ENCODE results near the gene CFAP126. TPM values are rescaled to one million over a fixed set of nuclear protein-coding genes. Genes with fewer than 3 reads are reported as not detected.
"Not testable (repeated sequence)": the region's sequence is repeated elsewhere in the genome, so short reads cannot be mapped to it uniquely, and the experiment has no call there.

Gene CFAP126
- total RNA-seq, 2 experiments from 2014 or later, result not detected

DNA sequence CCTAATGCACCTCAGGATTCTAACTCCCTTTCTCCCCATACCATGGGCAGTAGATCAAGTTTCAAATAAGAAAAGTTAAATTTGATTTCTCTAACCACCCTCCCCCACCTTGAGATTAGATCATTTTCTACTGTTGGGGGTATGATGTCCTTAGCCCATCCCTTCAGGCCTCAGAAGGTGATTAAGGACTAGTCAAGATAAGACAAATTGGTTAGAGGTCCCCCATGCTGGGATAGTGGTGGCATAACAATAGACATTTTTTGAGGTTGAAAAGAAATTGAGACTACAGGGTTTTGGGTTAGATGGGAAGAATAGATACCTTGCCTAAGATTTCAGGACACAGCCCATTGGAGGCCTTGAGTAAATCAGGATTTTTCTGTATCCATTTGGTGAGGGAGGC, 2.5 kb downstream of the CFAP126 start:
- H3K27ac Mint-ChIP-seq, result no peak overlapping the region
- H3K27me3 Mint-ChIP-seq, result no peaks in the 10 kb centered on the region
- DNase-seq (no peak), ATAC-seq (ENCODE audit: low read depth) (no peak)
- peaks cover 23% of the 10 kb centered on the region for H3K36me3 Mint-ChIP-seq
- H3K9me3 Mint-ChIP-seq, result no peaks in the 10 kb centered on the region
- POLR2A ChIA-PET, result no interaction called here
- H3K4me3 Mint-ChIP-seq, result no peak overlapping the region
- peaks cover 6% of the 10 kb centered on the region for H3K4me1 Mint-ChIP-seq

DNA sequence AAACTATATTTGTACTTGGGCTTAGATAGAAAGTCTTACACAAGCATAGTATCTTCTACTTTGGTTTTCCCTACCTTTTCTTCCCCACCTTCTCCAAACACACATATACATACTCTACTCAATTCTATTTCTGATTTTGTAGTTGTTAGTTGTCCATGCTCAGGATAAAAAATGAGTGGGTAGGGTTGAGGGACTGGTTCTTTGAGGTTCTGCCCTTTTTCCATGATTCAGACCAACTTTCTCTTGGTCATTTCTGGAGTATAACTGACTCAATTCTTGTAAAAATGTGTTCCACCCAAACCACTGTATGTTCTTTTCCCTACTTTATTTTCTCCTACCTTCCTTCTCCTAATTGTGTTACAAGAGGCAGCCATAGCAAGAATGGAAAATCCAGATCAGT, 3.3 kb downstream of the CFAP126 start:
- Mint-ChIP-seq H3K9me3 (no peaks in the 10 kb centered on the region), H3K36me3 (peaks cover 29% of the 10 kb centered on the region), H3K27ac (no peak overlapping the region), H3K4me1 (peaks cover 9% of the 10 kb centered on the region), H3K4me3 (no peak overlapping the region), H3K27me3 (no peaks in the 10 kb centered on the region)
- ATAC-seq (ENCODE audit: low read depth), result no peak
- DNase-seq, result no peak
- POLR2A ChIA-PET, result interaction anchor here (0.6 kb wide), 1 partner anchor 92 kb away, joined by 4 read pairs; no protein-coding TSS in a partner anchor

DNA sequence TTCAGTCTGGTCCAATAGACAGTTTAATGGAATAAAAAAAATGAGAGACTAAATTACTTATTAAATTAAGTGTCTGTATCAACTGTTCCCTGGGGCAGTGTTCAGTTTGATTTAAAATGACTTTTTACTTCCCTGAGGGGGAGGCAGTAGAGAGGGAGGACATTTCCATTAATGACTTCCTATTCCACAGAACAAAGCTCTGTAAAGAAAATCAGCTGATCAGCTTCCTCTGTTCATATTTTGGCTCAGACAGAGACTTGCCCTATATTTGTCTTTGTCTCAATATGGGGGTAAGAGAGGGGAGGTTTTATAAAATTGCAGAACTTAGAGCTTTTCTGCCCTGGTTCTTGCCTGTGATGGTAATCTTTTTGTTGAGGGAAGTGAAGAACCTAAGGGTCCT, 8.4 kb downstream of the CFAP126 start:
- POLR2A ChIA-PET, result no interaction called here
- Mint-ChIP-seq H3K9me3 (no peaks in the 10 kb centered on the region), H3K36me3 (peaks cover 30% of the 10 kb centered on the region), H3K27ac (peak overlapping the region; percentile 35), H3K27me3 (no peaks in the 10 kb centered on the region), H3K4me3 (no peak overlapping the region), H3K4me1 (peaks cover 8% of the 10 kb centered on the region)
- ATAC-seq (ENCODE audit: low read depth), result no peak
- no peak for DNase-seq

DNA sequence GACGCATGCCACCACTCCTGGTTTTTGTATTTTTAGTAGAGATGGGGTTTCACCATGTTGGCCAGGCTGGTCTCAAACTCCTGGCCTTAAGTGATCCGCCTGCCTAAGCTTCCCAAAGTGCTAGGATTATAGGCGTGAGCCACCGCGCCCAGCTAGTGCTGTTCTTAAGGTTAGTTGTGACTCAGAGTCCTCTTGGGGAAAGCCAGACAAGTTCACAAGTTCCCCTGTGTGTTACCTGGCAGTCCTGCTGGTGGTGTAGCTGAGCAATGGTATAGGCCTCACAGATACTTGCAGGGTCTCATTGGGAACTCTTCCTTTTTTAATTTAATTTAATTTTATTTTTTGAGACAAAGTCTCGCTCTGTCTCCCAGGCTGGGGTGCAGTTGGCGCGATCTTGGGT, 10.6 kb downstream of the CFAP126 start:
- no peak for DNase-seq
- no peak overlapping the region for H3K4me3 Mint-ChIP-seq
- H3K36me3 Mint-ChIP-seq, result peaks cover 21% of the 10 kb centered on the region
- no peaks in the 10 kb centered on the region for H3K9me3 Mint-ChIP-seq
- H3K27me3 Mint-ChIP-seq, result no peaks in the 10 kb centered on the region
- POLR2A ChIA-PET, result no interaction called here
- no peak overlapping the region for H3K27ac Mint-ChIP-seq
- H3K4me1 Mint-ChIP-seq, result peaks cover 8% of the 10 kb centered on the region
- no peak for ATAC-seq (ENCODE audit: low read depth)

DNA sequence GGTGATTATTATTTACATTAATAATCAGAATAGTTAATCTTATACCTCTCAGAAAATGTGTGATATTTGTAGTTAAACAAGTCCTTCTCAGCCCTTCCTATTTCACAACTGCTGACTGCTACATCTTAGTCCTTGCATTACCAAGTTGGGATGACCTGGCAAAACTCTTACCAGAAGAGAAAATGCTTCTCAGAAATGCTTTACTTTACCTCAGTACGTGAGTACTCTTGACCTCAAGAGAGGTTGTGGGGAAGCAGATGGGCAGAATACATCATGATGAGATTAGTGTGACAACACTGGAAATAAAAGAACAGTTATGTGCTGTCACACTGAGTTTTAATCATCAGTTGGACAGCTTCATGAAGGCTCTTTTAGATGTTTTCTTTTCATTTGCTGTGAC, 16.2 kb downstream of the CFAP126 start:
- H3K4me1 Mint-ChIP-seq, result peaks cover 10% of the 10 kb centered on the region

DNA sequence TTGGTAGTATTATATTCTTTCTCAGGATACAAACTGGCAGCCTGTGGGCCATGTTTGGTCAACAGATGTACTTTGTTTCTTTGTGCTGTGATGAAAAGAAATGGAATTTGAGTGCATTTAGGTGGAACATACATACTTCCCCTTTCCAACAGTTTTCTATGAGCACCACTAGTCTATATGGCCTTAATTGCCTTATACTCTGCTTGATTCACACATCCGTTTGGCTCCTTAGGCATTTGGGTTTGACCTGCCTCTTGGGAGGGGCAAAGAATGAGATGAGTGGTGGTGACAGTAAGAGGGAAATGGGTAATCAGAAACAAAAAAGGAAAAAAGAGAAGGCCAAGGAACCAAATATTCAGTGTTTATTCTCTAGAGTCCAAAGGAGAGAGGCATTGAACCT, 17.0 kb downstream of the CFAP126 start:
- ATAC-seq (ENCODE audit: low read depth) (no peak), DNase-seq (no peak)
- peaks cover 11% of the 10 kb centered on the region for H3K36me3 Mint-ChIP-seq
- H3K27ac Mint-ChIP-seq, result no peak overlapping the region
- H3K4me1 Mint-ChIP-seq, result peaks cover 10% of the 10 kb centered on the region
- no peak overlapping the region for H3K4me3 Mint-ChIP-seq
- no peaks in the 10 kb centered on the region for H3K9me3 Mint-ChIP-seq
- POLR2A ChIA-PET, result no interaction called here
- H3K27me3 Mint-ChIP-seq, result no peaks in the 10 kb centered on the region

More for the DNA sequence above, 16.2 kb downstream of the CFAP126 start:
- Mint-ChIP-seq H3K9me3 (no peaks in the 10 kb centered on the region), H3K27ac (no peak overlapping the region), H3K4me3 (no peak overlapping the region), H3K36me3 (peaks cover 13% of the 10 kb centered on the region), H3K27me3 (no peaks in the 10 kb centered on the region)
- ATAC-seq (ENCODE audit: low read depth) (no peak), DNase-seq (no peak)
- POLR2A ChIA-PET, result no interaction called here

DNA sequence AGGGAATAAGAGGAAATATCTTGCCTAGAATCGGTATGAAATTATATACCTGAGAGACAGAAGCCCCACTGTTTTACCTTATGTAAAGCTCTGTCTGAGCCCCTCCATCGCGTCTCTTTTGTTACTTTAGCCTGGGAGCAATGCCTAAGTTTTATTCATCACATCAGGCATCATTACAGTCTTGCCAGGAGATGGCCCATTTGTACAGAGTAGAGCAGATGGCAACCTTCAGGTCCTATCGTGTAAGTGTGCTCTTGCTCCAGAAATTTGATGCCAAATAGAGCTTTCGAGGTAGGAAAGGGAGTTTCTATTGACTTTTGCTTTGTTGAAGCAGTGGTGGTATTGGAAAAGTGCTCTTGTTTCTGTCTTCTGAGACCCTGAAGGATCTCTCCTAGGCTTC, 24.9 kb downstream of the CFAP126 start:
- Mint-ChIP-seq H3K27me3 (no peaks in the 10 kb centered on the region), H3K9me3 (no peaks in the 10 kb centered on the region), H3K27ac (no peak overlapping the region), H3K4me3 (no peak overlapping the region), H3K4me1 (peaks cover 2% of the 10 kb centered on the region), H3K36me3 (peaks cover 24% of the 10 kb centered on the region)
- ATAC-seq (ENCODE audit: low read depth) (no peak), DNase-seq (no peak)
- POLR2A ChIA-PET, result no interaction called here

DNA sequence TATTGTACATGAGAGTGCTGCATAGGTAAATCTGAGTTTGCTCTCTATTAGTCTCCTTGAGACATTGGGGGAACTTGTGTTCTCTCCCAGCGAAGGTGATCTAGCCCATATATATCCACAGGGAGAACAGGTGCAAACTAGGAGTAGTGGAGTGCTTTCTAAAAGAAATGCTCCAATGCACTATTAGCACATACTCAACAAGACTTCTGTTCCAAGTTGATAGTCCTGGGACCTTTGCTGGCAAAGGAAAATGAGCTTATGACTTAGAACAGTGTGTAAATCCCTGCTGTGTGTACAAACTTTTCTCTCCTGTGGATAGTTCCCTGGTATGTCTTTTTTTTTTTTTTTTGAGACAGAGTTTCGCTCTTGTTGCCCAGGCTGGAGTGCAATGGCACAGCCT, 25.5 kb downstream of the CFAP126 start:
- no peak for ATAC-seq (ENCODE audit: low read depth)
- no peak for DNase-seq
- no peaks in the 10 kb centered on the region for H3K9me3 Mint-ChIP-seq
- POLR2A ChIA-PET, result no interaction called here
- no peak overlapping the region for H3K27ac Mint-ChIP-seq
- peaks cover 25% of the 10 kb centered on the region for H3K36me3 Mint-ChIP-seq
- H3K4me1 Mint-ChIP-seq, result peaks cover 2% of the 10 kb centered on the region
- H3K27me3 Mint-ChIP-seq, result no peaks in the 10 kb centered on the region
- no peak overlapping the region for H3K4me3 Mint-ChIP-seq

DNA sequence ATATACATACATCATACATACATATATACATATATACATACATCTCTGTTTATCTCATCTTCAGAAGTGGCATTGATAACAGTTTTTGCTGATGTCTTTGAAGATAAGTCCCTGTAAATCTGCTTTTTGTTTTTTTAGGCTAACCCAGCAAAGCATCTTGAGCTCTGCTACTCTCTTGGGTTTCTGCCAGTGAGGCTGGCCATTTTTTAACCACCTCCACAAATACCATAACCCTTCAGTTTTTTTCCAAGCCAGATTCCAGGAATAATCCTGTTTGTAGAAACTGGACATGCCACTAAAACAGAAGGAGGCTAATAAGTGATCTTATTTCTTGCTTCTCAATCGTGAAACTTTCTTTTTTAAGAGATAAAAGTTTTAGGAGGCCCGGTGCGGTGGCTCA, 31.9 kb downstream of the CFAP126 start:
- ATAC-seq (ENCODE audit: low read depth), result no peak
- peaks cover 26% of the 10 kb centered on the region for H3K36me3 Mint-ChIP-seq
- POLR2A ChIA-PET, result no interaction called here

DNA sequence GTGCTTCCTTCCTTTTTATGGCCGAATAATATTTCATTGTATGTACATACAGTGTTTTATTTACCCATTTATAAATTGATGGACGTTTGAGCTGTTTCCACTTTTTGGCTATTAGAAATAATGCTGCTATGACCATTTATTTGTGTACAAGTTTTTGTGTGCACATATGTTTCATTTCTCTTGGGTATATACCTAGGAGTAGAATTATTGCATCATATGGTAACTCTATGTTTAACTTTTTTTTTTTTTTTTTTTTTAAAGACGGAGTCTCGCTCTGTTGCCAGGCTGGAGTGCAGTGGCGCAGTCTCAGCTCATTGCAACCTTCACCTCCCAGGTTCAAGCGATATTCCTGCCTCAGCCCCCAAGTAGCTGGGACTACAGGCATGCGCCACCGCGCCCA, 34.5 kb downstream of the CFAP126 start:
- Mint-ChIP-seq H3K36me3 (peaks cover 18% of the 10 kb centered on the region), H3K27ac (no peak overlapping the region), H3K4me1 (peaks cover 3% of the 10 kb centered on the region), H3K27me3 (no peaks in the 10 kb centered on the region), H3K4me3 (no peak overlapping the region), H3K9me3 (no peaks in the 10 kb centered on the region)
- DNase-seq (no peak), ATAC-seq (ENCODE audit: low read depth) (no peak)
- POLR2A ChIA-PET, result no interaction called here

More for the DNA sequence above, 31.9 kb downstream of the CFAP126 start:
- no peak for DNase-seq
- no peaks in the 10 kb centered on the region for H3K27me3 Mint-ChIP-seq
- no peak overlapping the region for H3K27ac Mint-ChIP-seq
- no peak overlapping the region for H3K4me3 Mint-ChIP-seq
- no peaks in the 10 kb centered on the region for H3K9me3 Mint-ChIP-seq
- peaks cover 2% of the 10 kb centered on the region for H3K4me1 Mint-ChIP-seq

DNA sequence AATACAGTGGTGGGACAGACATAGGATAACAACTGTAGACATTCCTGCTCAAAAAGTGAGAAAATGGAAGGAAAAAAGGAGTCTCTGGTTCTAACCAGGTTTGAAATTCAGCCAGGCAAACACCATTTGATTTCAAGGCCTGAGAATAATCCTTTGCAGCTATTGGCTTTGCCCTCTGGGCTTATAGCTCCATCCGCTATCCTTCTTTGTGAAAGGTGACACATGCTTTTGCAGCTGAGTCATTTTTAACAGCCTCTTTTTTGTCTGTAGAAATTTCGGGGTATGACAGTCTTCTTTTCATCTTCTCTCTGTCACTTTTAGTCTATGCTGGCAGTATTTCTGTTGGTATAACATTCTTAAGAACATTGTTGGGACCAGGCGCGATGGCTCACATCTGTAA, 37.3 kb downstream of the CFAP126 start:
- peaks cover 3% of the 10 kb centered on the region for H3K4me1 Mint-ChIP-seq
- ATAC-seq (ENCODE audit: low read depth) (no peak), DNase-seq (no peak)
- H3K27me3 Mint-ChIP-seq, result no peaks in the 10 kb centered on the region
- H3K4me3 Mint-ChIP-seq, result no peak overlapping the region
- H3K9me3 Mint-ChIP-seq, result no peaks in the 10 kb centered on the region
- no peak overlapping the region for H3K27ac Mint-ChIP-seq
- POLR2A ChIA-PET, result interaction anchor here (0.6 kb wide), 1 partner anchor 25 kb away, joined by 3 read pairs; no protein-coding TSS in a partner anchor
- peaks cover 19% of the 10 kb centered on the region for H3K36me3 Mint-ChIP-seq

DNA sequence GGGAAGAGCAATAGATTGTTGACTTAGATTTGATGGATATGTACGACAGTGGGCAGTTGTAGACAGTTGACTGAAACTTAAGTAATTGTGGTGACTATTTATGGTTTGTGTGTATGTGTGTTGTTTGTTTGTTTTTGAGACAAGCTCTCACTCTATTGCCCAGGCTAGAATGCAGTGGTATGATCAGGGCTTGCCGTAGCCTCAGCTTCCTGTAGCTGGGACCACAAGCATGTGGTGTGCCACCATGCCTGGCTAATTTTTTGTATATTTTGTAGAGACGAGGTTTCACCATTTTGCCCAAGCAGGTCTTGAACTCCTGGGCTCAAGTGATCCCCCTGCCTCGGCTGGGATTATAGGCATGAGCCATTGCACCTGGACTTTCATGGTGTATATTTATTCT, 43.7 kb downstream of the CFAP126 start:
- H3K36me3 Mint-ChIP-seq, result peaks cover 16% of the 10 kb centered on the region
- ATAC-seq (ENCODE audit: low read depth), result peak; percentile 74
- POLR2A ChIA-PET, result interaction anchor here (0.9 to 1.1 kb wide), 2 partner anchors 10 to 122 kb away, joined by 3 to 4 read pairs; partner anchors contain the start of genes NDUFS2 and SDHC
- DNase-seq, result peak; percentile 46
- H3K27me3 Mint-ChIP-seq, result no peaks in the 10 kb centered on the region
- H3K27ac Mint-ChIP-seq, result peak overlapping the region; percentile 61
- H3K9me3 Mint-ChIP-seq, result no peaks in the 10 kb centered on the region
- peak overlapping the region; percentile 42 for H3K4me3 Mint-ChIP-seq
- peaks cover 8% of the 10 kb centered on the region for H3K4me1 Mint-ChIP-seq

DNA sequence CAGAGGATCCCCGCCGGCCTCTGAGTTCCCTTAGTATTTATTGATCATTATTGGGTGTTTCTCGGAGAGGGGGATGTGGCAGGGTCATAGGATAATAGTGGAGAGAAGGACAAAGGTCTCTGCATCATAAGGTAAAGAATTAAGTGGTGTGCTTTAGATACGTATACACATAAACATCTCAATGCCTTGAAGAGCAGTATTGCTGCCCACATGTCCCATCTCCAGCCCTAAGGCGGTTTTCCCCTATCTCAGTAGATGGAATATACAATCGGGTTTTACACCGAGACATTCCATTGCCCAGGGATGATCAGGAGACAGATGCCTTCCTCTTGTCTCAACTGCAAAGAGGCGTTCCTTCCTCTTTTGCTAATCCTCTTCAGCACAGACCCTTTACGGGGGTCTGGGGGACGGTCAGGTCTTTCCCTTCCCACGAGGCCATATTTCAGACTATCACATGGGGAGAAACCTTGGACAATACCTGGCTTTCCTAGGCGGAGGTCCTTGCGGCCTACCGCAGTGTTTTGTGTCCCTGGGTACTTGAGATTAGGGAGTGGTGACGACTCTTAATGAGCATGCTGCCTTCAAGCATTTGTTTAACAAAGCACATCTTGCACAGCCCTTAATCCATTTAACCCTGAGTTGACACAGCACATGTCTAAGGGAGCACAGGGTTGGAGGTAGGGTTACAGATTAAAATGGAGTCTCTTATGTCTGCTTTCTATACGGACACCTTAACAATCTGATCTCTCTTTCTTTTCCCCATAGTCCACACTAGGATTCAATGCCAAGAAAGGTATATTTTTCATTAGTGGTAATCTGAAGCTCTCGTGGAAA, 51.6 kb downstream of the CFAP126 start:
- DNase-seq; H3K36me3 Mint-ChIP-seq; H3K4me3 Mint-ChIP-seq; H3K9me3 Mint-ChIP-seq; H3K27me3 Mint-ChIP-seq; ATAC-seq (ENCODE audit: low read depth); H3K27ac Mint-ChIP-seq; POLR2A ChIA-PET: not testable (repeated sequence)
- peaks cover 17% of the 10 kb centered on the region for H3K4me1 Mint-ChIP-seq

All from activated naive CD8-positive, alpha-beta T cell treated with anti-CD3 and anti-CD28 coated beads, Interleukin-2, amount 10 ng/mL, durations not matched to agents 7 days and 5 days (primary cell).